ENCODE data around the gene NME7. TPM values are rescaled to one million over a fixed set of nuclear protein-coding genes. Genes with fewer than 3 reads are reported as not detected.

The NME7 gene
- total RNA-seq, 1 donor from 2014 or later: 23.6 TPM

- H3K27me3 ChIP-seq: no peaks in the 10 kb centered on the region
- no peaks in the 10 kb centered on the region for H3K36me3 ChIP-seq
- H3K9me3 ChIP-seq: no peaks in the 10 kb centered on the region
- no peak for DNase-seq (ENCODE audit: extremely low spot score in 2 of 2)
- no peaks in the 10 kb centered on the region for H3K4me1 ChIP-seq
- intact Hi-C loops (cut with DNase I): no loop called here
- H3K27ac ChIP-seq: no peak overlapping the region
- no peak for TF ChIP-seq POLR2A (IDR thresholded peaks at IDR 0.05)
- TF ChIP-seq CTCF (IDR thresholded peaks at IDR 0.05): no peak
- TF ChIP-seq POLR2AphosphoS5 (IDR thresholded peaks at IDR 0.05; ENCODE audit: insufficient read depth in 1 of 2, low read depth in 1 of 2): no peak
- no peak overlapping the region for H3K4me3 ChIP-seq
Measured at GRCh38 chr1:169330927-169331326, 36.7 kb downstream of the NME7 start.

GRCh38 chr1:169329383-169329782 lies 38.2 kb downstream of the NME7 start:
- Histone ChIP-seq H3K4me1 (no peaks in the 10 kb centered on the region), H3K36me3 (no peaks in the 10 kb centered on the region), H3K4me3 (no peak overlapping the region), H3K27me3 (no peaks in the 10 kb centered on the region), H3K27ac (no peak overlapping the region), H3K9me3 (no peaks in the 10 kb centered on the region)
- no peak for TF ChIP-seq POLR2AphosphoS5 (IDR thresholded peaks at IDR 0.05; ENCODE audit: insufficient read depth in 1 of 2, low read depth in 1 of 2)
- TF ChIP-seq POLR2A (IDR thresholded peaks at IDR 0.05): no peak
- TF ChIP-seq CTCF (IDR thresholded peaks at IDR 0.05): no peak
- no peak for DNase-seq (ENCODE audit: extremely low spot score in 2 of 2)
- intact Hi-C loops (cut with DNase I): no loop called here

GRCh38 chr1:169327875-169328274 lies 39.7 kb downstream of the NME7 start:
- no peak for TF ChIP-seq POLR2A (IDR thresholded peaks at IDR 0.05)
- no peak for TF ChIP-seq CTCF (IDR thresholded peaks at IDR 0.05)
- no peak for TF ChIP-seq POLR2AphosphoS5 (IDR thresholded peaks at IDR 0.05; ENCODE audit: insufficient read depth in 1 of 2, low read depth in 1 of 2)
- no peak overlapping the region for H3K4me3 ChIP-seq
- H3K4me1 ChIP-seq: no peaks in the 10 kb centered on the region
- intact Hi-C loops (cut with DNase I): no loop called here
- no peaks in the 10 kb centered on the region for H3K27me3 ChIP-seq
- DNase-seq (ENCODE audit: extremely low spot score in 2 of 2): no peak
- H3K9me3 ChIP-seq: no peaks in the 10 kb centered on the region
- no peak overlapping the region for H3K27ac ChIP-seq
- H3K36me3 ChIP-seq: no peaks in the 10 kb centered on the region

- no peak overlapping the region for H3K27ac ChIP-seq
- H3K9me3 ChIP-seq: no peaks in the 10 kb centered on the region
- H3K4me3 ChIP-seq: no peak overlapping the region
- intact Hi-C loops (cut with DNase I): no loop called here
- TF ChIP-seq POLR2AphosphoS5 (IDR thresholded peaks at IDR 0.05; ENCODE audit: insufficient read depth in 1 of 2, low read depth in 1 of 2) (no peak), CTCF (IDR thresholded peaks at IDR 0.05) (no peak), POLR2A (IDR thresholded peaks at IDR 0.05) (no peak)
- no peaks in the 10 kb centered on the region for H3K27me3 ChIP-seq
- no peak for DNase-seq (ENCODE audit: extremely low spot score in 2 of 2)
- no peaks in the 10 kb centered on the region for H3K36me3 ChIP-seq
- H3K4me1 ChIP-seq: no peaks in the 10 kb centered on the region
Measured at GRCh38 chr1:169326956-169327268, 40.7 kb downstream of the NME7 start.

- TF ChIP-seq CTCF (IDR thresholded peaks at IDR 0.05): no peak
- TF ChIP-seq POLR2A (IDR thresholded peaks at IDR 0.05): no peak
- TF ChIP-seq POLR2AphosphoS5 (IDR thresholded peaks at IDR 0.05; ENCODE audit: insufficient read depth in 1 of 2, low read depth in 1 of 2): no peak
- intact Hi-C loops (cut with DNase I): no loop called here
- no peaks in the 10 kb centered on the region for H3K27me3 ChIP-seq
- H3K4me3 ChIP-seq: no peak overlapping the region
- DNase-seq (ENCODE audit: extremely low spot score in 2 of 2): no peak
- H3K27ac ChIP-seq: no peak overlapping the region
- no peaks in the 10 kb centered on the region for H3K4me1 ChIP-seq
- no peaks in the 10 kb centered on the region for H3K36me3 ChIP-seq
- no peaks in the 10 kb centered on the region for H3K9me3 ChIP-seq
Measured at GRCh38 chr1:169326261-169326955, 41.2 kb downstream of the NME7 start.

All from vagina (tissue), 2 donors.